KMS-11 (cell line): ENCODE results near the gene ZCCHC10.
A peak's percentile ranks its signal among the peaks of the same experiment; 100 is the strongest.

Source experiments
- H2AFZ ChIP-seq: fragments of 200-600 bp; sonication (generic); 2 replicates; pipeline ENCODE4 v1.6.1; 2016; ENCODE audit warnings: antibody characterized with exemption, mixed run types, low read depth
- H3K27ac ChIP-seq: fragments of 200-600 bp; sonication (generic); 2 replicates; pipeline ENCODE4 v1.6.1; 2016; ENCODE audit warnings: mild to moderate bottlenecking, mixed run types
- H3K27me3 ChIP-seq: fragments of 200-600 bp; sonication (generic); 2 replicates; pipeline ENCODE4 v1.6.1; 2017; ENCODE audit warnings: mild to moderate bottlenecking, low read depth, mixed run types, moderate library complexity; ENCODE audit not compliant: insufficient read depth
- H3K36me3 ChIP-seq: fragments of 200-600 bp; sonication (generic); 2 replicates; pipeline ENCODE4 v1.6.1; 2017; ENCODE audit warnings: mild to moderate bottlenecking, mixed run types; ENCODE audit not compliant: insufficient read depth
- H3K4me1 ChIP-seq: fragments of 200-600 bp; sonication (generic); 2 replicates; pipeline ENCODE4 v1.6.1; 2016; ENCODE audit warnings: mild to moderate bottlenecking, low read depth, mixed run types; ENCODE audit not compliant: poor library complexity, severe bottlenecking
- H3K4me2 ChIP-seq: fragments of 200-600 bp; sonication (generic); 2 replicates; pipeline ENCODE4 v1.7.0; 2016; ENCODE audit warnings: mild to moderate bottlenecking, mixed run types
- H3K4me3 ChIP-seq: fragments of 200-600 bp; sonication (generic); IDR thresholded peaks from 2 replicates; pipeline ENCODE4 v1.6.1; 2017; ENCODE audit warnings: low read depth, low read length, mixed read lengths; ENCODE audit not compliant: insufficient read depth
- H3K79me2 ChIP-seq: fragments of 200-600 bp; sonication (generic); 2 replicates; pipeline ENCODE4 v1.6.1; 2016; ENCODE audit warnings: low read depth, mixed run types; ENCODE audit not compliant: insufficient read depth
- H3K9ac ChIP-seq: fragments of 200-600 bp; sonication (generic); 2 replicates; pipeline ENCODE4 v1.6.1; 2016; ENCODE audit warnings: mild to moderate bottlenecking, mixed run types
- H4K20me1 ChIP-seq: fragments of 200-600 bp; sonication (generic); 2 replicates; pipeline ENCODE4 v1.6.1; 2016; ENCODE audit warnings: mild to moderate bottlenecking, mixed run types; ENCODE audit not compliant: insufficient read depth
- TF ChIP-seq, protein P1 (sequence below): fragments of 200-600 bp; sonication (generic); conservative IDR thresholded peaks from 2 replicates; pipeline ENCODE4 v1.6.1; 2017; ENCODE audit warnings: low read depth, mild to moderate bottlenecking, antibody characterized with exemption, low read length, moderate library complexity, mixed read lengths

The ZCCHC10 gene

DNA sequence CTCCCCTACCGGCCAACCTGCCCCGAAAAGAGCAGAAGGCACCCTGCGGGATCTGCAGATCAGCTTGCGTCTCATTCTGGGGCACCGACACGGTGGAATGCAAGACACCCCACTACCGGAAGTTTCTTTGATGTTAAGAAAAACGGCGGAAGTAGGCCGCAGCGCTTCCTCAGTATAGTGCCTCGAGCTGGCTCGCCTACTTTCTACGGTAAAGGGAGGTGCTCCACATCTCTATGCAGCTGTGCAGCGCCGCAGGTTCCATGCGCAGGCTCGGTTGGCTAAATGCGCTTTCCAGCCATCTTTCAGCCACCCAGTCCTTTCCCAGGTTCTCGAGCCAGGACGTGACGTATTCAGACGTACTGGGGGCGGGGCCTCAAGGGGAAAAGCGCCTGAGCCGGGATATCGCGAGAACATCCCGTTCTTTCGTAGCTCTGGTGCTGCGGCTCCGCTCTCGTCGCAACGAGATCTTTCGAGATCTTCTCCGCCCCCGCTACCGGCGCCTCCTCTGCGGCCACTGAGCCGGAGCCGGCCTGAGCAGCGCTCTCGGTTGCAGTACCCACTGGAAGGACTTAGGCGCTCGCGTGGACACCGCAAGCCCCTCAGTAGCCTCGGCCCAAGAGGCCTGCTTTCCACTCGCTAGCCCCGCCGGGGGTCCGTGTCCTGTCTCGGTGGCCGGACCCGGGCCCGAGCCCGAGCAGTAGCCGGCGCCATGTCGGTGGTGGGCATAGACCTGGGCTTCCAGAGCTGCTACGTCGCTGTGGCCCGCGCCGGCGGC lies 25.4 kb upstream of the ZCCHC10 start, which contains the start of gene HSPA4:
TSS of gene HSPA4 (plus strand) at position 472 of the 775 bp plus-strand sequence. CDS start at position 710, 238 bp downstream.
- no peaks in the 10 kb centered on the region for H4K20me1 ChIP-seq
- peak within 1 kb of the TSS; percentile 94 for H3K9ac ChIP-seq
- TF ChIP-seq, protein P1, sequence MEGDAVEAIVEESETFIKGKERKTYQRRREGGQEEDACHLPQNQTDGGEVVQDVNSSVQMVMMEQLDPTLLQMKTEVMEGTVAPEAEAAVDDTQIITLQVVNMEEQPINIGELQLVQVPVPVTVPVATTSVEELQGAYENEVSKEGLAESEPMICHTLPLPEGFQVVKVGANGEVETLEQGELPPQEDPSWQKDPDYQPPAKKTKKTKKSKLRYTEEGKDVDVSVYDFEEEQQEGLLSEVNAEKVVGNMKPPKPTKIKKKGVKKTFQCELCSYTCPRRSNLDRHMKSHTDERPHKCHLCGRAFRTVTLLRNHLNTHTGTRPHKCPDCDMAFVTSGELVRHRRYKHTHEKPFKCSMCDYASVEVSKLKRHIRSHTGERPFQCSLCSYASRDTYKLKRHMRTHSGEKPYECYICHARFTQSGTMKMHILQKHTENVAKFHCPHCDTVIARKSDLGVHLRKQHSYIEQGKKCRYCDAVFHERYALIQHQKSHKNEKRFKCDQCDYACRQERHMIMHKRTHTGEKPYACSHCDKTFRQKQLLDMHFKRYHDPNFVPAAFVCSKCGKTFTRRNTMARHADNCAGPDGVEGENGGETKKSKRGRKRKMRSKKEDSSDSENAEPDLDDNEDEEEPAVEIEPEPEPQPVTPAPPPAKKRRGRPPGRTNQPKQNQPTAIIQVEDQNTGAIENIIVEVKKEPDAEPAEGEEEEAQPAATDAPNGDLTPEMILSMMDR = no peak
- peak within 1 kb of the TSS; percentile 66 for H2AFZ ChIP-seq
- no peaks in the 10 kb centered on the region for H3K36me3 ChIP-seq
- peak within 1 kb of the TSS; percentile 65 for H3K4me3 ChIP-seq
- no peaks in the 10 kb centered on the region for H3K27me3 ChIP-seq
- peaks cover 58% of the 10 kb centered on the region for H3K79me2 ChIP-seq
- H3K4me1 ChIP-seq = peaks cover 53% of the 10 kb centered on the region
- H3K27ac ChIP-seq = peak within 1 kb of the TSS; percentile 87
- H3K4me2 ChIP-seq = peak within 1 kb of the TSS; percentile 75

- peak overlapping the region; percentile 75 for H3K4me2 ChIP-seq
- H3K79me2 ChIP-seq = peaks cover 52% of the 10 kb centered on the region
- H3K27ac ChIP-seq = peak overlapping the region; percentile 87
- H3K4me3 ChIP-seq = no peak overlapping the region
- TF ChIP-seq, protein P1 = no peak
- peak overlapping the region; percentile 94 for H3K9ac ChIP-seq
- no peaks in the 10 kb centered on the region for H3K27me3 ChIP-seq
- peak overlapping the region; percentile 66 for H2AFZ ChIP-seq
- no peaks in the 10 kb centered on the region for H3K36me3 ChIP-seq
- no peaks in the 10 kb centered on the region for H4K20me1 ChIP-seq
- peaks cover 46% of the 10 kb centered on the region for H3K4me1 ChIP-seq
Observed at GRCh38 chr5:133051061-133051541, 24.8 kb upstream of the ZCCHC10 start.

GRCh38 chr5:133050521-133050920 lies 24.2 kb upstream of the ZCCHC10 start:
- Histone ChIP-seq H4K20me1 (no peaks in the 10 kb centered on the region), H2AFZ (peak overlapping the region; percentile 66; the same call in 1 of the 2 replicates), H3K4me3 (no peak overlapping the region), H3K79me2 (peaks cover 46% of the 10 kb centered on the region), H3K9ac (peak overlapping the region; percentile 94), H3K4me1 (peaks cover 41% of the 10 kb centered on the region), H3K36me3 (no peaks in the 10 kb centered on the region), H3K4me2 (peak overlapping the region; percentile 75), H3K27ac (peak overlapping the region; percentile 87), H3K27me3 (no peaks in the 10 kb centered on the region)
- TF ChIP-seq, protein P1 = no peak

DNA sequence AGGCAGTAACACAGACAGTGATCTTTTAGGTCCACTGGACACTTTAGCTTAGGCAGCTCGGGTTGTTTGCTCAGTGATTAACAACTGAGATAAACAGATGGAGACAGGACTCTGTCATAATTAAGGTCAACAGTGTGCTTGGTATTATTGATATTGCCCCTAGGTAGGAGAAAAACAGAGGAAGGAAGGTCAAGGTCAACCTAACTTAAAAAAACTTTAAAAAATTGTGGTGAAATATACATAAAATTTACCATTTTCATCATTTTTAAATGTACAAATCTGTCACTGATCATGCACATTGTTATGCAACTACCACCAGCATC lies 23.3 kb upstream of the ZCCHC10 start:
- peak overlapping the region; percentile 75; the same call in 1 of the 2 replicates for H3K4me2 ChIP-seq
- H3K36me3 ChIP-seq = no peaks in the 10 kb centered on the region
- H3K4me1 ChIP-seq = peaks cover 33% of the 10 kb centered on the region
- TF ChIP-seq, protein P1 = no peak
- H3K27me3 ChIP-seq = no peaks in the 10 kb centered on the region
- no peaks in the 10 kb centered on the region for H4K20me1 ChIP-seq
- peaks cover 38% of the 10 kb centered on the region for H3K79me2 ChIP-seq
- H3K9ac ChIP-seq = no peak overlapping the region
- no peak overlapping the region for H2AFZ ChIP-seq
- no peak overlapping the region for H3K27ac ChIP-seq
- no peak overlapping the region for H3K4me3 ChIP-seq
